Testis (tissue), 2 donors: Measurements from ENCODE around the gene CCSER1.

Experiments
- CTCF ChIP-seq, 3 experiments: fragments of 450-650 bp in 2 of 3; fragments of 200-600 bp in 1 of 3; sonication (generic) in 1 of 3; IDR thresholded peaks; one replicate each; pipeline ENCODE4 v1.5.1; 2016 to 2019; ENCODE audit warnings: antibody characterized with exemption in 3 of 3, mild to moderate bottlenecking in 2 of 3, moderate library complexity in 1 of 3
- POLR2A ChIP-seq: fragments of 450-650 bp; IDR thresholded peaks from one replicate; pipeline ENCODE4 v1.6.1; 2017; ENCODE audit warnings: antibody characterized with exemption, mild to moderate bottlenecking, moderate library complexity

GRCh38 chr4:91282217-91282616, 1155.0 kb downstream of the CCSER1 start:
- no peak for TF ChIP-seq CTCF (IDR thresholded peaks at IDR 0.05)
- no peak for TF ChIP-seq POLR2A
